ENCODE data around the gene METTL17.
"Not testable (repeated sequence)": the region's sequence is repeated elsewhere in the genome, so short reads cannot be mapped to it uniquely, and the experiment has no call there.

Gene METTL17

DNA sequence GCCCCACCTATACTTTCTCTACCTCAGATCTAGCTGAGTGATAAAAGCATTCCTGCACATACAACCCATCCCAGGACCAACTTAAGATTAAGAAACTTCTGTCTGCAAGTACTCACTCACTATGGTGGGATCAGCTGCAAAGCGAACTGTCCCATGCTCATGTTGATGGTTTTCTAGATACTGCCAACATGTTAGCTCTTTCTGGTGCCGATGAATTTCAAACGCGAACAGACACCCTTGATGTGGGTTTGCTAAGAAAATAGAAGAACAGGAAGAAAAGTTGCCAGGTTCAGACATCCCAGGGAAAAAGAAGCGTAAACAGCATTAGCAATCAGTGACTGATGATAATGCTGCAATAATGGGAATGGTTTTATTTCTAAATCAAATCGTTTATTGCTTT lies 7.8 kb downstream of the METTL17 start:
- DNase-seq (ENCODE audit: low read depth) = no peak

DNA sequence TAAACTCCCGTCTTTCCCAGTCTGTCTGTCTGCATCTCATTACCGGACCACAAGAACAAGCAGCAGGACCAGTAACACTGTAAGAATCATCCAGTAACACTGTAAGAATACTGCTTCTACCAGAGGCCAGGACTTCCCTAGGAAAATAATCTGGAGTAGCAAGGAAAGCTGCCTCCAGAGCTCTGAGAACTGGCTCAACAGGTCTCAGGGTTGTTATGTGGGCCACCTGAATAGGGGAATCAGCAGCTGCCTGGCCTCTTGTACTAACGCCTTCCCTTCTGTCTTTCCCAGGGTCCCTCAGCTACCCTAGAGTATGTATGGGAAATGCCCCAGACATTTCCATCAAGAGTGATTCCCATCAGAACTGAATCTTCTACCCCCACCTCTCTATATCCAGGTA lies 8.4 kb downstream of the METTL17 start:
- no peak for DNase-seq (ENCODE audit: low read depth)
- H3K4me3 ChIP-seq (ENCODE audit: low read depth, low read length) = no peak overlapping the region
- TF ChIP-seq CTCF (IDR thresholded peaks at IDR 0.05; ENCODE audit: insufficient read depth, low read depth, low read length, missing control alignments) = no peak

More for the DNA sequence above, 7.8 kb downstream of the METTL17 start:
- TF ChIP-seq CTCF (IDR thresholded peaks at IDR 0.05; ENCODE audit: insufficient read depth, low read depth, low read length, missing control alignments) = no peak
- no peak overlapping the region for H3K4me3 ChIP-seq (ENCODE audit: low read depth, low read length)

GRCh38 chr14:20998674-20999366 lies 9.0 kb downstream of the METTL17 start, which contains the start of gene SLC39A2:
TSS of gene SLC39A2 (plus strand) at chr14:20999293. CDS start at chr14:20999447, 154 bp downstream.
- TF ChIP-seq CTCF (IDR thresholded peaks at IDR 0.05; ENCODE audit: insufficient read depth, low read depth, low read length, missing control alignments) = no peak
- H3K4me3 ChIP-seq (ENCODE audit: low read depth, low read length) = no peak within 1 kb of the TSS
- no peak for DNase-seq (ENCODE audit: low read depth)

GRCh38 chr14:20999591-20999990 lies 9.8 kb downstream of the METTL17 start:
- H3K4me3 ChIP-seq (ENCODE audit: low read depth, low read length) = no peak overlapping the region
- DNase-seq (ENCODE audit: low read depth) = no peak
- TF ChIP-seq CTCF (IDR thresholded peaks at IDR 0.05; ENCODE audit: insufficient read depth, low read depth, low read length, missing control alignments) = no peak

GRCh38 chr14:21001218-21001617 lies 11.4 kb downstream of the METTL17 start:
- no peak for TF ChIP-seq CTCF (IDR thresholded peaks at IDR 0.05; ENCODE audit: insufficient read depth, low read depth, low read length, missing control alignments)
- no peak for DNase-seq (ENCODE audit: low read depth)

GRCh38 chr14:21003788-21004346 lies 14.1 kb downstream of the METTL17 start:
- TF ChIP-seq CTCF (IDR thresholded peaks at IDR 0.05; ENCODE audit: insufficient read depth, low read depth, low read length, missing control alignments) = no peak
- no peak overlapping the region for H3K4me3 ChIP-seq (ENCODE audit: low read depth, low read length)
- no peak for DNase-seq (ENCODE audit: low read depth)

More at GRCh38 chr14:21001218-21001617, 11.4 kb downstream of the METTL17 start:
- H3K4me3 ChIP-seq (ENCODE audit: low read depth, low read length) = no peak overlapping the region

DNA sequence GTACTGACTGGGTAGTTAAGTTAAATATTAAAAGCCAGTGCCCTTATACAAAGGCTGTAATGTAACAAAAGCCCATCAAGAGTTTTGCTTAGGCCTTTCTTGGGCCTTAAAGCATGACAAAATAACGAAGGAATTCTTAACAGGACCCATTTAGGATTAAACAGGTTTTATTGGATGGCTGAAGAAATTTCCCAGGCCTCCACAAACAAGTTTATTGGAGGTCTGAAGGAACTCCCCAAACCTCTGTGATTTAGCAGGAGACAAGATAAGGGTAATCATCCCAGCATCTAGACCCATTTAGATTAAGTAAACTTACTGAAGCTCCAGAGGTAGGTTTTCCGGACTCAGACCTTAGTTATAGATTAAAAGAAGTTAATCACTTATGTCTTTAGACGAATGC lies 19.9 kb downstream of the METTL17 start:
- not testable (repeated sequence) for DNase-seq (ENCODE audit: low read depth); H3K4me3 ChIP-seq (ENCODE audit: low read depth, low read length)
